ENCODE measurements around the gene MADD.

Gene MADD
- 99.8 to 187 reads per million in 2 experiments for total RNA-seq

DNA sequence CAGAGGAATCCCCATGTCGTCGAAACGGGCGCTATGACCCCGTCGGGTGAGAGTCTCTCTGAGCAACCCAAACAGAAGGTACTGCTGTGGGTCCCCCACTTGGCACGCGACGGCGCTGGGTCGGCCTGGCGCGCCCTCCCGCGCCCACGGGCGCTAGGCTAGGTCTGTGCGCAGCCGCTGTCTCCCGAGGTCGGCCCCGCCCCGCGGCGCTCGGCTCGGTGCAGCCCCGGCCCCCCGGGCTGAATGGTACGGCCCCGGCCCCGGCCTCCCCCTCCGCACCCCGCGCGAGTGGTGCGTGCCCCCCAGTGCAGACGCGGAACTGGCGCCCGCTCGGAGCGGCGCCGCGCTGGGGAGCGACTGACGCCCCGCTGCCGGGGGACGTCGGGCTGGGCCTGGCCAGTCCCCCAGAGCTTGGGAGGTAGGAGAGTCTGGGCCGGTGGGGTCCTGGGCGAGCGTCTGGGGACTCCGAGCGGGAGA, at the start of gene MADD:
Gene MADD (plus strand): TSS at position 305 of the 477 bp plus-strand sequence.
- DNase-seq (ENCODE audit: low read depth) = peak; percentile 87

DNA sequence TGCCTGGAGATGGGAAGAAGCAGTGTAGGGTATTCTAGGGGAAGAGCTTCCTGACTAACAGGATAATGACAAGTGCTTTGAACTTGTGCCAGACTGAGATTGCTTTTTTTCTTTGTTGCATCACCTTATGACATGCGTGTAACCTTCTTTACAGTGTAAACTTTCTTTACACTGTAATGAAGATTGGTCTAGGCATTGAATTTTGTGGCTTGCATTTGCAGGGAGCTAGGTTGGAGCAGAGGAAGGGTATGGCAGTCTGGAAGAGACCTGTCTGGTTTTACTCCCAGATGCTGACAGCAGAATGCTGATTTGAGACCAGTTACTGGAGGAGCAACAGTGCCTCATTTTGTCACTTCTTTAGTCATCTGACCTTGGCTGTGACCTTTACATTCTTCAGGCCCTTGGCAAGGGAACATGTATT, 49.5 kb upstream of the MADD start:
- DNase-seq (ENCODE audit: low read depth) = no peak

DNA sequence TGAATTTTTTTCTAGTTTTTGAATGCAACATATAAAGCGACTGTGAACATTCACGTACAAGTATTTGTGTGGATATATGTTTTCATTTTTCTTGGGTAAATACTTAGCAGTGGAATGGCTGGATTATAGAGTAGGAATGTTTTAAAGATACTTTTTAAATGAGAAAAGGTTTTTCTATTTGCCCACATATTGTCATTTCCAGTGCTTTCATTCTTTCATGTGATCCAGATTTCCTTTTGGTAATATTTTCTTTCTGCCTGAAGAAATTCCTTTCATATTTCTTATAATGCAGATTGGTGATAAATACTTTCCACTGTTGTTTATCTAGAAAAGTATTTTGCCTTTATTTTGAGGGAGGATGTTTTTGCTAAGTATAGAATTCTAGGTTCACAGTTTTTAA, 47.2 kb upstream of the MADD start:
- DNase-seq (ENCODE audit: low read depth) = no peak

DNA sequence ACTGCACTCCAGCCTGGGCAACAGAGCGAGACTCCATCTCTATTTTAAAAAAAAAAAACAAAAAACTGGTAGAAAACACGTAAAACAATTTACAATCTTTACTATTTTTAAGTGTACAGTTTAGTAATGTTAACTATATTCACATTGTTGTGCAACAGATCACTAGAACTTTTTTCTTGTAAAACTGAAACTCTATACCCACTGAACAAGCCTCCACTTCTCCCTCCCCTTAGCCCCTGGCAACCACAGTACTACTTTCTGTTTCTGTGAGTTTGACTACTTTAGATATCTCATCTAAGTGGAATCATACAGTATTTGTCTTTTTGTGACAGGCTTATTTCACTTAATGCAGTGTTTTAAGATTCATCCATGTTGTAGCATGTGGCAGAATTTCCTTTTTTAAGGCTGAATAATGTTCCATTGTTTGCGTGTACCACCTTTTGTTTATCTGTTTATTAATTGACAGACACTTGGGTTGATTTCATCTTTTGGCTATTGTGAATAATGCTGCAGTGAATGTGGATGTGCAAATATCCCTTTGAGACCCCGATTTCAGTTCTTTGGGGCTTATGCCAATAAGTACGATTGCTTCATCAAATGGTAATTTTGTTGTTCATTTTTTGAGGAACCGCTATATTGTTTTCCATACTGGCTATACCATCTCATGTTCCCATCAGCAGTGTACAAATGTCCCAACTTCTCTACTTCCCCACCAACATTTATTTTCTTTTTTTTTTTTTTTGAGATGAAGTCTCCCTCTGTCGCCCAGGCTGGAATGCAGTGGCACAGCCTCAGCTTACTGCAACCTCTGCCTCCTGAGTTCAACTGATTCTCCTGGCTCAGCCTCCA, 44.2 kb upstream of the MADD start:
- no peak for DNase-seq (ENCODE audit: low read depth)

DNA sequence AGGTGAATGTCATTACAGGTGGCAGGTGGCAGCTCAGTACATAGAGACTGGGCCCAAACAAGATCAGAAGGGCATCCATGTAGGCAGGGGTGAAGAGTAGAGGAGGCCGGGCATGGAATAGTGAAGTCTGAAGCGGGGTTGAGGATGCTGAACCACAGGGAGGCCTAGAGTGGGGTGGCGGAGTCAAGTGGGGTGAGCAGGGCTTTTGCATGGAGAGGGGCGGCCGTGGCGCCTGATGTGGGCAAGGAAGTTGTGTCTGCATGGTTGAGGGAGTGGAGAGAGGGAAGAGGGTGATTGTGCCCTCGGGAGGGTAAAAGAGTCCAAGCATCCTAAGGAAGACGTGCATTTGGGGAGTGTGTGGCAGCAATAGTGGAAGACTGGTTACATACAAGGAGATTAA, 40.8 kb upstream of the MADD start:
- DNase-seq (ENCODE audit: low read depth) = no peak

DNA sequence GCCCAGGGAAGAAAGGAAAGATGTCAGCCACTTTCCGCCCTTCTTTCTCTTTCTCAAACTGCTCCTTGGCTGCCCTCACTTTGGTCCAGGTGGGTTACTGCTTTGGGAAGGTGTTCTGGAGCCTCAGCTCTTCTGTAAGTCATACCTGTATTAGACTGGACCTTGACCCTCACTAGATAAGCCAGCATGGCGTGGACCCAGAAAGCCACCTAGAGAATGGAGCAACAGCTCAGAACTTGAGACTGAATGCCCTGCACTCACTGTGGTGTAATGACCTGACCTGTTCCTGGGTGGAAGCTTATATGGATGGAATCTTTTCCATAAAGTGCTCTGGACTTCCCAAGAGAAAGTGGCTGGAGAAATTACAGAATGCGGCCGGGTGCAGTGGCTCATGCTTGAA, 36.9 kb upstream of the MADD start:
- DNase-seq (ENCODE audit: low read depth) = no peak

DNA sequence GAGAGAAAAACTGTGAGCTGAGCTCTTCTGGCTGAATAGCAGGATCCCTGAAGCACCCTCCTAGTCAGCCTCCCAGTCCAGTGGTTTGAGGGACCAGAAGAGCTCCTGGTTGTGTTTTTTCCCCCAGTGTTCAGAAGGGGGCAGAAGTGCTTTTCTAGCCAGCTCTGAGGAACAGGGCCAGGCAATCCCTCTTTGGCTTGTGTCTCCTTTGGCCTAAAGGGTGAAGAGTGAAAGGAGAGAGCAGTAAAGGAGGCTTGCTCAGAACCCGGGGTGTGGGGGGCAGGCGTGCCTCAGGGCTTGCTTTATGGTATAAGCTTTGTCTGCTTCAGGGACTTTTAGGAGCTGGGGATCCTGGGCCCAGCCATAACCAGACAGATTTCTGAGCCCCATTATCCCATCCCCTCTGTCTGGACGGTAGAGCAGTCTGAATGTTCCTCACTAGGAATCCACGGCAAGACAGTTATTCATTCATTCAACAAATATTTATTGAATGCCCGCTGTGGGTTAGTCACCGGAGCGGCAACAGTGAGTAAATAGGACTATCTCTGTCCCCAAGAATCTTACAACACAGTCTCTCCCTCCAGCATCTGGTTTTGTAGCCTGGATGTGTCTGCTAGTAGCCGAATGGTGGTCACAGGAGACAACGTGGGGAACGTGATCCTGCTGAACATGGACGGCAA, 35.8 kb upstream of the MADD start:
- no peak for DNase-seq (ENCODE audit: low read depth)

DNA sequence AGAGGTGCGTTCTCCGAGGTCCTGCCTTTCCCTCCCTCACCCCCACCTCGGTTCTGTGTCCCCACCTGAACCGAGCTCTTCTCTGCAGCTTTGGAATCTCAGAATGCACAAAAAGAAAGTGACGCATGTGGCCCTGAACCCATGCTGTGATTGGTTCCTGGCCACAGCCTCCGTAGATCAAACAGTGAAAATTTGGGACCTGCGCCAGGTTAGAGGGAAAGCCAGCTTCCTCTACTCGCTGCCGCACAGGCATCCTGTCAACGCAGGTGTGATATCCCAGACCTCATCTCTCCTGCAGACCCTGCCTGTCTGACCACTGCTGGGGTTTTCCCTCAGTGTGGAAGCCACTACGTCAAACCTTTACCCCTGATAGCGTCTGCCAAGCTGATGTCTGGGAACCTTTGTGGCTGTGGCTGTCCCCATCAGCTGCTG, 35.2 kb upstream of the MADD start:
- DNase-seq (ENCODE audit: low read depth) = peak; percentile 58

DNA sequence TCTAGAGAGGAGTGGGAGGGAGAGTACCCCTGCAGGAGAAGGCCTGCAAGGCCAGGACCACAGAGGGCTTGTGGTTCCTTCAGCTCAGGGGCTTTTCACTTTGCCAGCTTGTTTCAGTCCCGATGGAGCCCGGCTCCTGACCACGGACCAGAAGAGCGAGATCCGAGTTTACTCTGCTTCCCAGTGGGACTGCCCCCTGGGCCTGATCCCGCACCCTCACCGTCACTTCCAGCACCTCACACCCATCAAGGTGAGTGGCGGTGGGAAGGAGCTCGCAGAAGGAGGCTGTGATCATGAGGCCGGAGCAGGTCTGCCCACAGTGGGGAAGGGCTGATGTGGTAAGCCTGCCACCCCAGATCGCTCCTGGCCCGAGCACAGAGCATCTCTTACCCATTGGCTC, 34.8 kb upstream of the MADD start:
- DNase-seq (ENCODE audit: low read depth) = no peak

DNA sequence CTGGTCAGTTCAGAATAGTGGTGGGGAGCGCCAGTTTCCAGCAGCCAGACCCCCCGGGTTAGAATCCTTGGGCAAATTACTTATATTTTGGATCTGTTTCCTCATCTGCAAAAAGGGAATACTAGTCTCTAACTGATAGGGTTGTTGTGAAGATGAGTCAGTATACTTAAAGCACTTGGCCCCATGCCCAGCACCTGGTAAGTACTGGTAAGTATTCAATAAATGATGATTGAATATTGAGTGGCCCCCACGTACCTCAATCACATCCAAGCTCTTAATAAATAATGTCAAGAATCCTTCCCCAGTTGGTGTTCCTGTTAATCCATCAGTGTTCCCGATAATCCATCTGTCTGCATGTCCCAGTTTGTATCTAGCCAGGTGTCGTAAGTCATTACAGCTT, 33.5 kb upstream of the MADD start:
- no peak for DNase-seq (ENCODE audit: low read depth)

DNA sequence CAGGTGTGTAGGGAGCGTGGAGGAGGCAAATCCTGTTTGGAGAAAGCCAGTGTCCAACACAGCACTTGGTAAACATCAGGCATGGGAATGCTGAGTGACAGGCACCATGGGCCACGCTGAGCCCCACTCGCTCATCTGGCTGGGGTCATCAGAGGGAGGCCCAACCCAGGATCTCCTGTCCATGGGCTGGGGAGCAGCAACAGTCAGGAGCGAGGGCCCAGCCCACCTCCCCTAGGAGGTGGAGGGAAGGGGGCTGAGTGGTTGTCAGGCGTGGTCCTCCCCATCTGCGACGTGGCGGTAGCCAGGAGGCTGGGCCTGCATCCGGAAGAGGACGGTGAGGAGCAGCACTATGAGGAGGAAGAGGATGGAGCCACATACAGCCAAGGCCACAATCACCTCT, 30.1 kb upstream of the MADD start:
- DNase-seq (ENCODE audit: low read depth) = no peak

DNA sequence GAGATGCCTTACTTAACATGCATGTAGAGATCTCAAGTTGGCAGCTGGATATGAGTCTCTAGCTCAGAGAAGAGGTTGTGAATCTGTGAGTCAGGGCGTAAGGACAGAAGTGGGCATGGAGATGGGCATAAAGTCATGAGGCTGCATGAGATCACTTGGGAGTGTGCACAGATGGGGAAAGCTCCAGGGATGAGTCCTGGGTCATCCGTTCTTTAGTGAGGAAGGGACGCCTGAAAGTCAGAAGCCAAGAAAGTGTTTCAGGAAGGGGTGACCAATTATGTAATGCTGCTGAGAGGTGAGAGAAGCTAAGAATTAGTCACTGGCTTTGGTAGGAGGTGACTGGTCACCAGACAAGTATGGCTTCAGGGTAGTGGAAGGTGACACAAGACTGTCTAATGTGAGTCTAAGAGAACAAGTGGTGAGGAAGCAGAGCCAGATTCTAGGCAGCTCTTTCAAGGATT, 28.1 kb upstream of the MADD start:
- DNase-seq (ENCODE audit: low read depth) = no peak

DNA sequence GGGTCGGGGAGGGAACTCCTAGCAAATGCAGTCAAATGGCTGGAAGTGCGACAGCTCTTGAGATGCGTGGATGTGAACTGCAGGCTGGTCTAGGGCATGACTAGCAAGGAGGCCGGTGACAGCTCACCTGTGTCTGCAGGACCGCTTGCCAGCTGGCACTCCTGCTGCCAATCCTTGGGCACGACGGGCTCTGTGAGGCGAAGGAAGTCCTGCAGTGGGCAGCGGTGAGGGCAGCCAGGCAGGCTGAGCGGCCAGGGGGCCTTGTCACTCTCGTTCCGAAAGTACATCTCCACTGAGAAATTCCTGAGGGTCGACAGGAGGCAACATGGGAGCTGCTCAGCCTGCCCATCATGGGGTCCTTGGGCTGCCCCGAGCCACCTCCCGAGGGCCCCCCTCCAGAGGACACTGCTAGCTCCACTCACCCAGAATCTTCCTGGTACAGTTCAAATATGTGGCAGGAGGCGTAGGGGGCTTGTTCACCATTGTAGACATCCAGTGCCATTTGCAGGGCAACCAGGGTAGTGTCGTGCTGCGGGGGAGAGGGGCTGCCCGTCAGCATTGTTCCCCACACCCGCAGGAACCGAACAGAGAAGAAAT, 27.2 kb upstream of the MADD start:
- no peak for DNase-seq (ENCODE audit: low read depth)

DNA sequence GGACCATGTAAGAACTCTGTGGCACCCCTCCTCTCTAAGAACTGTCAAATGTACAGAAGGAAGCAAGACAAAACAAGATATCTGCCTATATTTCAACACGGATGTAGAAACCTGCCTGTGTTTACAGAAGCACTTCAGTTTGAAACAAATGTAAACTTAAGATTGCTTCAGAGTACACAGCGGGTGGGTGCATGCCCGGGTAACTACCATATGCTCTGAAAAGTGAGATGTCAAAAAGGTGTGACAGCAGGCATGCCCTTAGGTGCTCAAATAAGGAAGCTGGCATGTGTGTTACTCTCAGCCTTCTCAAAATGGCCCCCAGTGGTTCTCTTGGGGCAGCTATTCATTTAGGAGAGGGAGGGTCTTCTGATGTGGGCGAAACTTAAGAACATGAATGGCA, 26.5 kb upstream of the MADD start:
- no peak for DNase-seq (ENCODE audit: low read depth)

DNA sequence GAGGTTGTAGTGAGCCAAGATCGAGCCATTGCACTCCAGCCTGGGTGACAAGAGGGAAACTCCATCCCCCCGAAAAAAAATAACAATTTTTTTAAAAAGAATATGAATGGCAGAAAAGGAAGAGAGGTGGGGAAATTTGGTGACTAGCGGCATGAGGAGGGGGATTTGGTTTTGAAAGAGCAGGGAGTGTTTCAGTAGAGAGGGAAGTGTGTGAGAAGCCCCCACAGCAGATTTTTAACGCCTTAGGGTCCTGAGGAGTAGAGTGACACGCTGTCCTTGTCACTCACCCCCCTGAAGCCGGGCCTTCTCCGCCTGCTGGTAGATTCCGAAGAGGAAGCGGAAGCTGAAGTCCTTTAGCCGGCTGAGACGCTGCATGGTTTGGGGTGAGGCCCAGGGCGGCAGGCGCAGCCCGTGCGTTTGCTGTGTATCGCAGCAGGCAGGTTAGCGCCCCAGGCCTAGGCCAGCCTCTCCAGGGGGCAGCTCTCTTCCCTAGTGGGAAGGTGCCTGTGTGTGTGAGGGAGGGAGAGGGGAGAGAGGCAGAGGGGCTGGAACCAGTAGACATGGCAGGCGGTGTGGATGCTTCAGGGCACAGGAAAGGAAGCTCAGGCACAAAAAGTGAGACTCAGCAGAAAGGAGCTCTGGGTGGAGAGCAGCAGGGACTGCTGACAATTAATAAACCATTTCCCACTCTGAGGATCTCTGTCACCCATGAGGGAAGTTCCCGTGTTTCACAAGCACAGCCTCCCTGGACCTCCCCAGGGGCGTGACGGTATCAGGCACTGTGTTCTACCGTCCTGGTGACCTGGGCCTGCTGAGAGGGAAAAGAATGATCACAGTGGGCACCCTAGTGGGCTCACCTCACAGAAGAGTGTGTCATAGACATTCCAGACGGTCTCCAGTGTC, 25.2 kb upstream of the MADD start:
- no peak for DNase-seq (ENCODE audit: low read depth)

DNA sequence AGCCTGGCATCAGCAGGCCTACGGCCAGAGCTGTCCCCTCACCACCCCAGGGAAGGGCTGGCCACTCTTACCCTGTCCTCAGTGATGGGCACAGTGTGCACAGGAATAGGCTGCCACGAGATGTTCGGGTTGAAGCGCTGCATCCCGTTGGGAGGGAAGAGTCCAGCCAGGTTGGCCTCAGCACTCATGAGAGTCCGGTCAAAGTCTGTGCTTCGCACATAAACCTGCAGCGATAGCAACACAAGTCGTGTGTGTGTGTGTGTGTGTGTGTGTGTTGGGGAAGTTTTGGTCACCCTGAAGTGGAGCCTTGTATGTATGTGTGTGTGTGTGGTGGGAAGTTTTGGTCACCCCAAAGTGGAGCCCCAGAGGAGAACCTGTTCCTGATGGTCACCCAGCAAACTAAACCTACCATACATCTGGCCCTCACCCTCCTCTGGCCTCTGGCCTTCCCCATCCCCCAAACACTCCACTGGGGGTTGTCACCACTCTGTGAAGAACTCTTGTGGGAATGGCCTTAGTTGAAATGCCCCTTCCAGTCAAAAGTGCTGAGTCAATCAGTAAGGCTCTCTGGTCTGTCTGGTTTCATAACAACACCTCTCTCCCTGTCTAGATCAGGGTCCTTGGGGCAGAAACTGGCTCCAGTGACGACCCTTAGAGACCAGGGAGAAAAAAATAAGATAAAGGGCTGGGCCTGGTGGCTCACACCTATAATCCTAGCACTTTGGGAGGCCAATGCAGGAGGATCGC, 24.1 kb upstream of the MADD start:
- DNase-seq (ENCODE audit: low read depth) = no peak

DNA sequence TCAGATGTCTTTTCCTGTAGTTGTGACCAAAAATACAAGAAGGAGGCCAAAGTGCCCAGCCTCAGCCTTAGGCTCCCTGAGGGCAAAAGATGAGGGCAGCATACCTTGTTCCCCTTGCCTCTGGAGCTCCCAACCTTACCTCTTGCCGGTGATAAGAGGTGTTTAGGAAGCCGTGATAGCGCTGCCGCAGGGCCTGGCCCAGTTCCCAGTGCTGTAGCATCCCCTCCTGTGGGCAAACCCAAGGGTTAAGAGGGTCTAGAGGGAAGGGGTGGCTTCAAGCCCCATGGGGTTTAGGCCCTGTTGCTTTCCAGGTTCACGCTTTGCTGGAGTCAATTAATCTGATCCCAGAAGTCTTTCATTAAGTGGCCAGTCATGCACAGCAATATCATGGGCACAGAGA, 22.4 kb upstream of the MADD start:
- no peak for DNase-seq (ENCODE audit: low read depth)

DNA sequence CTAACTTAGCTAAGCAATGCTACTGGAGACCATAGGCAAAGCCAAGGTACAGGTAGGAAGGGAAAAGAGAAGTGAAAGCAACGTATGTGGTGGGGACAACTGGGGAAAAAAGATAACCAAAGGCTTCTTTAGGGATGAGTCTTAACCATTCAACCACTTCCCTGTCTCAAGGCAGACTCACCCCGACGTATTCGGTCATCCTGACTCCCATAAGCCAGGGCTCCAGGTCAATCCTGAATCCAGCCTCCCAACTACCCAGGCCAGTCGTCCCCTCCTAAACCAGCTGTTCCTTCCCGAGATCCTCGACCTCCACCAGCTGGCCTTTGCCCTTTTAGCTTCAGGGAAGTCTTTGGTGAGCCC, 21.6 kb upstream of the MADD start:
- DNase-seq (ENCODE audit: low read depth) = no peak

DNA sequence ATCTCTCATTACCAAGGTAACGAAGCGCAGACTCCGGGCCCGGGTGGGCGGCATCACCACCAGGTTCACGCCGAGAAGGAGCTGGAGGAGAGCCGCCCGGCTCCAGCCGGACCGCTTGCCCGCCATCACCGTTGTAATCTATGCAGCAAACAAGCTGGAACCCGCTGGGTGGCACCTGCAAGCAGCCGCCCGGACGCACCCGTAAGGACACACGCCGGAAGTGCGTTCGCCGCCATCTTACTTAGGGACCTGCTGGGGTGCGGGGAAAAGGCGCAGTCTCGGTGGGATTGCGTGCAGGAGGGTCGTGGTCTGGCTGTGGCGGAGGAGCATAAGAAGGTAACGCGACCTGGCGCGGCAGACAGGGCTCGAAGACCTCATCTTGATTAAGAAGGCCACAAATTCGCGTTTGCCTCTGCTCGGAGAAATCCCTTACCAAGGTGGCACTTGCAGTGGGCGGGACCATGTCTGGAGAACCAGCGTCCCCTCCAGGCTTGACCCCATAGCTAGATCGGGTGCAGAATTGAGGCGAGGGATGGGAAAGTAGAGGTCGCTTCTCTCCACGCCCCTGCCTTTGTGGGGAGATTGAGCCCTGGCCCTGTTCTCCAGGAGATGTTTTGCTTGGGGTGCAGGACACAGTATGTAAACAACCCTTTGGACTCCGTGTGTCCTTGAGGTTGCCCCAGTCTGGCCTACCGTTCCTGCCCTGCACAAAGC, 21.1 kb upstream of the MADD start, which contains the start of gene ACP2:
Gene ACP2 (minus strand): TSS at position 151 of the 714 bp plus-strand sequence. CDS start 25 bp downstream, at position 126.
- peak; percentile 76 for DNase-seq (ENCODE audit: low read depth)

DNA sequence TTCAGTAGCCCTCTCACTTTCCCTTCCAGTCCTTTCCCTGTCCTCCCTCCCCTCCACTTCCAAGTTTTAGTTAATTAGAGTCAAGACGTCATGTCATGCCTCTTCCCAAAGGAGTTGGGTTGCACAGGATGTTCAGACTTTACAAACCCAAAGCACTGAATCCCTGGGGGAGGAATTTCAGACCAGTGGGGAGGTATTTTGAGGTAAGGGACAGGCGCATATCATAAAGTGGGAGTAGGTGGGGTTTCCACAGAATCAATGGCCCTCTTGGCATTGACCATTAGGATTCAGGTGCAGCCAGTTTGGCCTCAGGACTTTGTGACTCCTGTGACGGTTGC, 20.6 kb upstream of the MADD start:
- no peak for DNase-seq (ENCODE audit: low read depth)
